SW 1271 (cell line): ENCODE measurements around the gene SPATA13.

Source experiments
- DNase-seq, 2 experiments: peaks; one replicate each; lab custom pipeline; 2025; lab: John Stamatoyannopoulos, UW

SPATA13 gene

GRCh38 chr13:24141333-24141910, 19.1 kb upstream of the SPATA13 start:
- DNase-seq, result no peak

DNA sequence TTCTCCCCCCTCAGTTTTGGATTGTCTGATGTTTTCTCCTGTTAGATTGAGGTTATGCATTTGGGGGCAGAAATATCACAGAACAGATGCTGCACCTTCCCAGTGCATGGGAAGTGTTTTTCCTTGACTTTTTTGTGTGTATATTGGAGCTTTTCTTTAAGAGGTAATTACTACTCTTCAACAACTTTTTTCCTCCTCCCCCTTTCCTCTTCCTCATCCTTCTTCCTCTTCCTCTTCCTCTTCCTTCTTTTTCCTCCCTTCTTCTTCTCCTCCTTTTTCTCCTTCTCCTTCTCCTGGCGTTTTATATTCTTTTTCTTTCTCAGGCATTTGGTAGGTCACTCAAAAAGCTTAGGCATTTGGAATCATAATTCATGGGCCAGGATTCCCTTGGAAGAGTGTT, 18.1 kb upstream of the SPATA13 start:
- DNase-seq, result no peak

DNA sequence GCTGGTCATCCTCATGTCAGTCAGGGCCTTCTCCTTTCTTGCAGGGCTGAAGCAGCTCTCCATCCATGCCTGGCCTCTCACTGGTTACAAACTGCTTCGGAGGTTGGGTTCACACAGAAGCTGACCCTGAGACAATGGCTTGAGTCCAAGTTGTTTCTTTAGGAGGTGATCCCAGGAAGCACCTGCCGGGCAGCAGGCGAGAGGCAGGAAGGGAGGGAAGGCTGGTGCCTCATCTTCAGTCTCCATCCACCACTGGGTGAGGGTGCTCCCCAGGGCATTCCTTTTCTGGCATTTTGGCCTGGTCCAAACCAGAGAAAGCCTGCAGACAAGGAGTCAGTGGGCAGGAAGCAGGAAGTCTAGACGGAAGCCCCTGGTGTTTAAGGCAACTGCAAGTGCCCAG, 17.6 kb upstream of the SPATA13 start:
- DNase-seq, result no peak

DNA sequence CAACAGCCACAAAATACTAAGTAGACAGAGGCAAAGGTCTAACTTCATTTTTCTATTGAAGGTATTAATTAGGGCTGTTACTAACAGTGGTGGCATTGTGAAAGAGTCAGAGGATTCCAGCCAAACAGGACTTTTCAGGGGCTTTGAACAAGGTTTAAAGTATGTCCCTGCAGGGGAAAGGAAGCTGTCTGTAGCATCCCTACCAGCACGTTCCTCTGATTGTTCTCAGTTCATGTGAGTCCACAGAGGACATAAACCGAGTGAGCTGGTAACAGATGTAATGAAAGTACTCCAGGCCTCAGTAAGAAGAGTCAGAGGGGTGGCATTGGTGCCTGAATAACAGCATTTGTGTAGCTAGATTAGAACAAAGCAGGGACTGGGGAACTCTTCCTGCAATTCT, 15.3 kb upstream of the SPATA13 start:
- DNase-seq, result no peak

DNA sequence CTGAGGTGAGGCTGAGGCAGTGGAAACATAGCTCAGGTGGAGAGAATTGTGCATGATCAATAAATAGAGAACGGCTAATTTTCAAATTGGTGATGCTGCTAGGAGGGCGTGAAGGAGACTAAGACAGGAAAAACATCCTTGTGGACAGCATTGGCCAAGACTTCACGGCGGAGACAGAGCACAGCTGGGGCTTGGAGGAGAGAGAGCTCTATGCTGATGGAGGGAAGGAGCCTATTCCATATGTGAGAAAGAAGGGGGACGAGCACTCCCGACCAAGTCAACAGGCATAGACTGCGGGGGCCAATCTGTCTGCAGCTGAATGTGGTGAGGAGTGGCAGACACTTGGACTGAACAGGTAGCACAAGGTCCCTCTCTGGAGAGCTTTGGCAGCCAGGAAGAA, 14.8 kb upstream of the SPATA13 start:
- no peak for DNase-seq

- DNase-seq, result no peak
These were observed 13.5 kb upstream of the SPATA13 start for GRCh38 chr13:24146961-24147569.

- no peak for DNase-seq
These were observed 13.0 kb upstream of the SPATA13 start for GRCh38 chr13:24147570-24147963.

- DNase-seq, result peak; percentile 91 to 96
These were observed 11.9 kb upstream of the SPATA13 start for GRCh38 chr13:24148414-24149235.

DNA sequence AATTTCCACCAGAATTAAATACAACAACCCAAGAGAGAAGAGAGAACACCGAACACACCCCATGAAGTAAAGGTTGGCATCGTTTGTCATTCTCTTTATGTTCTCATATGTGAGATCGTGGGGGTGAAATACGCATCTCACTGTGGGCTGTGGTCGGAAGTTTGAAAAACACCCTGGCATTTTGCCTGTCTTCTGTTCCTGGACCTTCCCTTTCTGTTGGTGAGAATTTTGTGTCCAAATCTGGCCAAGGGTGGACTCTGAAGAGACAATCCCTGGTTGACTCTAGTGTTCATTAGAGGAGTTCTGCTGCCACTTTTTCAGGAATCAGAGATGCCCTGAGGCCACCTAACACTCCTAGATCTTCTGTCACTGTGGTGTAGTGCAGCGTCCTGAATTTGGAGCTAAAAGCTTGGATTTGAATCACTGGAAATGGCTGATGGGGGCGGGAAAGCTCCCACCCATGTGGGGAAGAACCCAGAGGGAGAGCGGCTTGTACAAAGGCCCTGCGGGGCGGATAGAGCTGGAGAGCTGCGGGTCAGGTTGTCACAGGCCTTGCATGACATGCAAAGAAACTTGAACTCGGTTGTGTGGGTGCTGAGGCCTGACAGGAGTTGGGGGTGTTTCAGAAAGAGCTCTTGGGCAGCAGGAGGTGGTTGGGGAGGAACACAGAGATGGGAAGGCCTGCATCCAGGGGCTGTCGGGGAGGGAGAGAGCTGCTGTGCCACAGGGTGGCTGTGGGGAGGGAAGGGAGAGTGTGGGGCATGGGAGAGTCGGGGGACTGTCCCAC, 11.1 kb upstream of the SPATA13 start:
- no peak for DNase-seq

GRCh38 chr13:24150572-24150971, 9.9 kb upstream of the SPATA13 start:
- DNase-seq, result no peak

GRCh38 chr13:24151864-24152263, 8.7 kb upstream of the SPATA13 start:
- DNase-seq, result no peak

DNA sequence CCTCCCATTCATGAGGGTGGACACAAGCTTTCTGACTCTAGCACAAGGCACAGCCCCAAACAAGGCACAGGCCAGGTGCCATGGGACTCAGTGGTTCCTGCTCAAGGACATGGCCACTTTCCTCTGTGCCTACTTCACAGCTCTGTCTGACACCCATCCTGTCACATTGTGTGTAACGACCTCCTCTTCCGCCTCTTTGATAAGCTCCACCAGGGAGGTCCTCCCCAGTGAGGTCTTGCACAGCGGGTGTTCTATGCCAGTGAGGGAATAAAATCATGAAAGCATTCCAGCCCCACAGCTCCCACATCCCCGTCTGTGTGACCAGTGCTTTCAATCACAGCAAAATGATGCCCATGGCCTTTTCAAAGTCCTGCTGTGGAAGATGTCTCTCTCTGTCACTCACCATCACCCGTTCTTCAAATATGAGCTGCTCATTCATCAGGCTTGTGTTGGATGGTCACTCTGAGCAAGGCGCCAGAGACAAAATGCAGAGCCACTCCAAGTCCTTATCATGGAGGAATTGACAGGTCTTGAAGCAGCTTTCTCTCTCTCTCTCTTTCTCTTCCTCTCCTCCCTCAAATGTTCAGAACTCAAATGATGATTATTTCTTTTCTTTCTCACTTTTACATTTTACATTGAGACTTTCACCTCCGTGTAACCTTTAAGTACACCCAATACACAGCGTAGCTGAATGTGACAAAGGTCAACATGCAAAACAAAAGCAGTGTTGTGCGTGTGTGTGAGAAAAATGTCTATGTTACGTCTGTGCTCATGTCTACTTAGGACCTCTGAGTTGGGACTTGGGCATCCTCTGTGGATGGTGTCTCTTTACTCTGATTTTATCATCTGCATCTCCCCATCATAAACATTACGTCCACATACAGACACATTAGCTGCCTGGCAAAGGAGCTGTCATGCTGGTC, 8.0 kb upstream of the SPATA13 start:
- DNase-seq, result no peak

DNA sequence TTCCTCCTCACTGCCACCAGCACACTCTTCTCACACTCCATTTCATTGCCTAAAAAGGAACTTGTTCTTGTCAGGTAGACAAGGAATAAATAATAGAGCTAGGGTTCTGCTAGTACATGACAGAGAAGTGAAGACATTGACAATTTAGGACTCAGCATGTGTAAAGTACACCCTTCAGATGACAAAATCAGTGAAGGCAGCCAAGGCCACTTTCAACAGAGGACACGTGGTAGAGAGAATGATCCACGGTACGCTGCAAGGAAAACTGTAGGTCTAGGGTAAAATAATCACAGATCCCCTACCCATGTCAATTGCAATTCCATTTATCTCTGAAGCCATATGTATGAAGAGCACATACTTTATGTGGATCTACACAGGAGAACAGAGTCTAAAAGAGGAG, 7.2 kb upstream of the SPATA13 start:
- no peak for DNase-seq

DNA sequence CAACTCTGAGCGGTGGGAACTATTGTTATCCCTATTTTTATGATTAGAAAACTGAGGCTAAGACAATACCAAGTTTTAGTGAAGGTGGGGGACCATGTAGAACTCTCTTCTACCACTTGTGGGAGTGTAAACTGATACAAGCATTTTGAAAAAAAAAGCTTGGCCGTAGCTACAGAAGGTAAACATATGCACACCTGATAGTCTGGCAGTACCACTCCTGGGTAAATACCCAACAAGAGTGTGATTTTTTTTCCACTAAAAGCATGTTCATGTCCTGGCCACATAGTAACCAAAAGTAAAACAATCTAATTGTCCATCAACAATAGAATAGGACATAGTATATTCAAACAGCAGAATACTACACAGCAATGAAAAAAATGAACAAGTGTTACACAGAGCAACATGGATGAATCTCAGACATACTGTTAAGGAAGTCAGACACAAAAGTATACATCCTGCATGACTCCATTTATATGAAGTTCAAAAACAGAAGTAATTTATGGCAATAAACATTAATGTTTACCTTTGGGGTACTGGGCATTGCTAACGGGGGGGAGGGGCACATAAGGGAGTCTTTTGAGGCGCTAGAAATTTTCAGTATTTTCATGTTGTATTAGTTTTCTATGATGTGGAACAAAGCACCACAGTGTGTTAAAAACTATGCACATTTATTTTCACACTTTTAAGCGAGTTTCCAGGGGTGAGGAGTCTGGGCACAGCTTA, 6.4 kb upstream of the SPATA13 start:
- no peak for DNase-seq

DNA sequence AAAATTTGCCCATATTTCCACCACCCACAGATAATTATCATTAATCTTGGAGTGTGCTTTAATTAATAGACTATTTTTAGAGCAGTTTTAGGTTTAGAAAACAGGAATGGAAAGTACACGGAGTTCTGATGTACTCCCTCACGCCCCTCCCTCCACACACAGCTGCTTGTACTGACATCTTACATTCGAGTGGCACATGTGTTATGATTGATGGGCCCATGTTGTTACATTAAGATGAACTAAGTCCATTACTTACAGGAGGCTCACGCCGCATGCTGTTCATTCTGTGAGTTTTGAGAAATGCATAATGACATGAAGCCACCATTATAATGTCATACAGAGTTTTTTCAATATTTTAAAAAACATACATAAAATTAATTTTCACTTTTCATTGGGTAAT, 1.2 kb upstream of the SPATA13 start:
- no peak for DNase-seq

DNA sequence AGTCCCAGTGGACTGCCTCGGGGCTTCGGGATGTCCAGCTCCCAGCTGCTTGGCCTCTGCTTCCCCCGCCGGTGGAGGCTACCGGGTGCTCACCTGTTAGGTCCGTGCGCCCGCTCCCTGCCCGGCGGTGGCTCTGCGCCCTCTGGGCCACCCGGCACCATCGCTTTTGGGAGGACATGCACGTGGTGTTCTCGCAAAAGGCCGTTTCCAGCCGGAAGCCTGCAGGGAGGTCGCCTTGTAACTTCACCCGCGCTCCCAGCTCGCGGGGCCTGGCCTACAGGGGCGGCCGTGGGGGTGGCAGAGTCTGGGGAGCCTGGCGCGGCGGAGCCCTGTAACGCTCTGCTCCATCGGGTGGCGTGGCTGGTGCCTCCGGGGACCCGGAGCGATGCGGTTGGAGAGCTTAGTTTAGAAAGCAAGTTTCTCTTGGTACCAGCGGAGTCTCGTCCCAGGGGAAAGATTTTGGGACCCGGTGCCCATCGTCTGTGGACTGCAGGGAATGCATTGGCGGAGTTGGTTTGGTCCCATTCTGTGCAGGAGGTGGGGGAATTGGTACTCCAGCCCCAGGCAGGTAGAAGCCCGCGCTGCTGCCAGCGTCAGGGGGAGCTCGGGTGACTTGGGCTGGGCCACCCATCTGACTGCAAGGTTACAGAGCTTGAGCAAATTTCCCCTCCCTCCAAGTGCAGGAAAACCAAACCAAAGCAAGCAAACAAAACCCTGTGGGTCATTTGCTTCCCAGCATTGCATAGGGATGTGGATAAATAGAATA, 673 bp downstream of the SPATA13 start:
- DNase-seq, result no peak

DNA sequence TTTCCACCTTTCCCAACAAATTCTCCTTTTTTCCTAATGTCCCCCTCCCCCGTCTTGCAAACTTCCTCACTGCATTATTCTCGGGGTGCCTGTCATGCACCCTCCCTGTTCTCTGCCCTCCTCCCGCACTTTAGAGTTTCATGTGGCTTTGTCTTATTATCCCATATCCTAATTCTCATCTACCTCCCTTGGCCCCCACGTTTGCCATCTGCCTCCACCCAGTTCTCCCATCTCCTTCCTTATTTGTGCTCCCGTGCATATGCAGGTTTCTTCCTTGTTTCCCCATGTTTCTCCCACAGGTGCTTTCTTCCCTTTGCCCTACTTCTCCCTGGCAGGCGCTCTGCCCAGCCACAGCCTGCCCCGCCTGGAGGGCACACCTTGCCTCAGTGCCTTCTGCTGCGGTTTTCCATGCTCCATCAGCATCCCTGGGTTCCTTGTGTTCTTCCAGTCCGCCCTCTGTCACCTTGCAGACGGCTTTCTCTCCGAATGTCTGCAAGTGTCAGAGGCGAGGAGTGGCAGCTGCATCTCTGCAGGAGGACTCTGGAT, 1.5 kb downstream of the SPATA13 start:
- no peak for DNase-seq

DNA sequence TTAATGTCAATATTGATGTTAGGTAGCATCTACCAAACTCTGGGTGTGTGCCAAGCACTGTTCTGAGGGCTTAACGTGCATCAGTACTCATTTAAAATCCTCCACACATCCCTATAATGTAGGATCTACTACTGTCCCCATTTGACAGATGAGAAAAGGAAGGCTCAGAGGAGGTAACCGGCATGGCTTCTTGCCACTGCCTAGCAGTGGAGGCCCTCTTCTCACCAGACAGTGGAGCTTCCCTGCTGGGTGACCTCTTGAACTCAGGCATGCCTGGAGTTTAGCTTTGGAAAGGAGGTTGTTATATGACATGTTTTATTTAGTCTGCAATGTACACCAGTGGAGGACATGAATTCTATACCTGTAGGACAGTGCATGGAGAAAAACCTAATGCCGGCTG, 2.1 kb downstream of the SPATA13 start:
- DNase-seq, result no peak

DNA sequence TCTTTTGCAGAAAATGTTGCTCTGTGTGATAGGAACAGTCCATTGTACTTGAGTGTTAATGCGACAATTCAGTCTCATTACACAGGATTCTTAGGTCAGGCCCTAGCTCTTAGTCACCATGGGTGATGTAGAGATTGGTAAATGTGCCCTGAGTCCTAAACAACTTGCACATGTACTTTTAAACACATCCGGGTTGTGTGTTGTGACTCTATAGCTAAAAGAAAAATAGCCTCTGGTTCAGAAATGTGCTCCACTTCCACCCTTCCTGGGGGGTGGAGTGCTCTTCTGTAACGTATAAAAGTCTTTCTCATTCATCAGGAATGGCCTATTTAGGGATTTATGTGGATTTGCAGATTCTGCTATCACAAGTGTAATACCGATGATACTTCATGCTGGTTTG, 5.2 kb downstream of the SPATA13 start:
- DNase-seq, result no peak

DNA sequence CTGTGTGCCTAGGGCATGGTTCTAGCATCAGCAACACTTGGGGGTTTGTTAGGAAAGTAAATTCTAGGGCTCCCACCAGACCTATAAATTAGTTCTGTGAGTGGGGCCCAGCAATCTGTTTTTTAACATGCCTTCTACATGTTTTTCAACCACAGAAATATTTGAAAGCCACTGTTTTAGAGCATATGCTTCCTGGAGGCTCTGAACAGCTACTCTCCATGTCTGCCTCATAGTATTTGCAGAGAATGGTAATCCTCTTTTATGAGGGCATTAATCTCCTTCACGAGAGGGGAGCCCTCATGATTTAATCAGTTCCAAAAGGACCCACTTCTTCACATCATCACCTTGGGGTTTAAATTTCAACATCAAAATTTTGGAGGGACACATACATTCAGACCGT, 6.0 kb downstream of the SPATA13 start:
- DNase-seq, result no peak
